GM18526 (cell line): ENCODE data around the gene NDUFAB1.

ENCODE experiments used
- POLR2A ChIP-seq: IDR thresholded peaks from 3 replicates; pipeline ENCODE4 v1.6.1; 2011; ENCODE audit not compliant: insufficient read length; ENCODE audit errors: extremely low read depth

NDUFAB1 gene

DNA sequence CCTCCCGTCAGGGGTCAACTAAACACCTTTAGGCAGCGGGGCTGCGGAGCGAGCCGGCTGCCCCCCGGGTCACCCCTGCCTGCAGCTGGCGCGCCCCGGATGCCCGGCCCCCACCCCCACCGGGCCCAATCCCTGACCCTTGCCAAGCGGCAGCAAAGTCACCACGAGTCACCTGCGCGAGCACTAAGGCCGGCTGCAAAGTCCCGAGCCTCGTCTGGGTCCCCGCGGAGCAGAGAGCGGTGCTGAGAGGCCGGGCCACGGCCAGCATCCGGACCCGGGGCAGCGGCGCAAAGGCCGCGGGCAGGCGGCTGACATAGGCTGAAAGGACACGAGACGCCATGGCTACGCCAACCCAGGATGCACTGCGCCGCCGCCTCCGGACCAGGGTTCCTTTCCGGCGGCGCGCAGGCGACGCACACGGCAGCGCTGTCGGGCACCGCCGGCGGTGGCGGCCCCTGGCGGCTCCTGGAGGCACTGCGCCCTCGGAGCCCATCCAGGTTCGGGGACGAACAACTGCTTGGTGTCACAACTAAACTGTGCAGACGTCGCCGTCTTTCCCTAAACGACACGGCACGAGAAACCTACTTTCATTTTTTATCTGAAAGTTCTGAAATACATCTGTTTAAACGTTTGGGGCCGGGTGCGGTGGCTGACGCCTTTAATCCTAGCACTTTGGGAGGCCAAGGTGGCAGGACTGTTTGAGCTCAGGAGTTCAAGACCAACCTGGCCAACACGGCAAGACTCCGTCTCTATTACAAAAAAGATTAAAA, at the start of gene NDUFAB1:
TSS of gene NDUFAB1 (minus strand) at position 366 of the 770 bp plus-strand sequence. CDS start at position 340, 26 bp downstream.
- peak; percentile 81 for TF ChIP-seq POLR2A

DNA sequence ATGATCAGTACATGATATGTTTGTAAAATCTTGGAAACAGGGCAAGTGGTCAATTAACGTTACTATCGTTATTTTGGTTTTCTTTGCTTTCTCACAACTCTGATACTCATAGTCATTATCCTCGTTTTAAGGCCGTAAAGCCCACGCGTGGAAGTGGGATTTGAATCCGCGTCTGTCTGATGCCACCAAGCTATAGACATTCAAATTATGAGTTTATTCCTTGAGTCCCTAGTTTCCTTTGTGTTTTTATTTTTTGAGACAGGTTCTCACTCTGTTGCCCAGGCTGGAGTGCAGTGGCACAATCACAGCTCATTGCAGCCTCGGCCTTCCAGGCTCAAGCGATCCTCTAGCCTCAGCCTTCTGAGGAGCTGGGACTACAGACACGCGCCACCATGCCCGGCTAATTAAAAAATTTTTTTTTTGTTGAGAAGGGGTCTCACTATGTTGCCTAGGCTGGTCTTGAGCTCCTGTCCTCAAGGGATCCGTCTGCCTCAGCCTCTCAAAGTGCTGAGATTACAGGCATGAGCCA, 46.2 kb upstream of the NDUFAB1 start:
- TF ChIP-seq POLR2A: no peak

GRCh38 chr16:23640931-23641765, 45.0 kb upstream of the NDUFAB1 start, which contains the start of the genes DCTN5 and PALB2:
DCTN5 (plus strand) TSS chr16:23641466; CDS start chr16:23641543, 77 bp downstream.
PALB2 (minus strand) TSS chr16:23641310; CDS start chr16:23641157, 153 bp downstream.
- TF ChIP-seq POLR2A: peak; percentile 81

DNA sequence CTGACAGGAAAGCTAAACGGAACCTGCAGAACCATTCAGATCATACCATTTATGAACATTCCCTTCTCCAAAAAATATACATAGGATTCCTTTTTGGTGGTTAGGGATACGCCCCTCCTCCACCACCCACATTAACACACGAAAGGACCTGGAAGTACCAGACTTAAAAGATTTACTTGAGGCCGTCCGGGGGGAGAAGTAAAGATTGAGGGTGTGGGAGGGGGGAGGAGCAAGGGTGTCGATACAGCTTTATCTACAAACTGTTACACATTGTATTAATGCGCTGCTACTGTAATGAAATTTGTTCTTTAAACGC, 44.5 kb upstream of the NDUFAB1 start:
- no peak for TF ChIP-seq POLR2A

DNA sequence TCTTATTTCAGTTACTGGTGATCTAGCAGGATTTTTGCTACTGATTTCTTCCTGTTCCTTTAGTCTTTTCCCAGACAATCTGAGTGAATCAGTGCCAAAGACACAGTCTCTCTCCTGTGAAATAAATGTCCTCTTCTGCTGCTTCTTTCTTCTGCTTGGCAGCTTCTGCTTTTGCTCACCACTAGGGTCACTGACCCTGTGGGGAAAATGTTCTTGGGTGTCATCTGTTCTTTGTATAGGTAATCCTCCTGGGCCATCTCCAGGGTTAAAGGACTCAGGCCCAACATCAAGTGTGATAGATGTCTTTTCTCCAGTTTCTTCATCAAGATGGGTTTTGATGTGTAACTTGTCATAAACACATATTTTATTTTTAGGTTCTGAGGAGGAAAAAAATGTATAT, 39.8 kb upstream of the NDUFAB1 start:
- no peak for TF ChIP-seq POLR2A

DNA sequence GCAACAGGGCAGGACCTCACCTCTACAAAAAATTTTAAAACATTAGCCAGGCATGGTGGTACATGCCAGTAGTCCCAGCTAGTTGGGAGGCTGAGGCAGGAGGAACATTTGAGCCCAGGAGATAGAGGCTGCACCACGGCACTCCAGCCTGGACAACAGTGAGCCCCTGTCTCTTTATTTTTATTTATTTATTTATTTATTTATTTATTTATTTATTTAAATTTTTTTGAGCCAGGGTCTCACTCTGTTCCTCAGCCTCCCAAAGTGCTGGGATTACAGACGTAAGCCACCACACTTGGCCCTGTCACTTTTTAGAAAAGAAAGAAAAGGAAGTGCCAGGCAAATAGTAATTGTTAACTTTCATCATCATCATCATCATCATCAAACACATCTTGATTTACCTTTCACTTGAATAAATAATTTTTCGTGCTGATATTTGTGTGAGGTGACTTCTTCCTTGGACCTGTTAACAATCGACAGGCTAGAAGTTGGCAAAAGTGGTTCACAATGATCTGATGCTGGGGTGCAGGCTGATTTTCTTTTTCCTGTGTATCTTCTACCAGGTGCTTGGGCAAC, 38.4 kb upstream of the NDUFAB1 start:
- no peak for TF ChIP-seq POLR2A

DNA sequence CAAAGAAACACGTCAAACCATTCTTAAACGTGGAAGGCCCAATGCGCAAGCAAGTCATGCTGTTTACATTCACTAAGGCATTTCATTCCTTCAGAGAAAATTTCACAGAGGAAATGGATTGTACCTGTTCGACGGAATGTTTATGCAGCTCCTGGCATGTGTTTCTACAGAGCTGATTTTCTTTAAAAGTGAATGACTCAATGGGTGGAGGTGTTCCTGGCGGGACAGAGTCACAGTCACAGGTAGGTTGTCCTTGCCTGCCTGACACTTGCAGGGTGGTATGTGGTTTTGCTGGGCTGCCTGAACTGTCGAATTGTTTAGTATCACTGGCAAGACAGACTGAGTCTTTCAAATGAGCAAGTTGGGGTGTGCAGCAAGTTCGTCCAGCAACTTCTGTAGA, 33.4 kb upstream of the NDUFAB1 start:
- TF ChIP-seq POLR2A: no peak

DNA sequence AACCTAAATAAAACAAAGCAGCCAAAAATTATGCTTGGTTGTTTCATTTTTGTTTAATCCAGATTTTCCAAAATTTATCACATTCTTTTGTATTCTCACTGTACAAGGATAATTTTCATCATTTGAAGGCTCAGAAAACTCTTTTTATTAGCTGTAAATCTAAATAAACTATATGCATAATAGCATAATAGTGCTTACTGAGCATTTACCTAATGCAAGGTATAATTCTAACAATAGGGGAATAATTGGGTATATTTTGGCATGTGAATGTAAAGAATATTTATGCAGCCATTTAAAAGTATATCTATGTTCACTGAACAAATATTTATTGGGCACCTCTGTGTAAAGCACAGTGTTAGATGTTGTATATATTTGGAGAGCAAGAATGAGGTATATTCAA, 28.0 kb upstream of the NDUFAB1 start:
- TF ChIP-seq POLR2A: no peak

- no peak for TF ChIP-seq POLR2A
Observed at GRCh38 chr16:23615805-23616204, 19.7 kb upstream of the NDUFAB1 start.

DNA sequence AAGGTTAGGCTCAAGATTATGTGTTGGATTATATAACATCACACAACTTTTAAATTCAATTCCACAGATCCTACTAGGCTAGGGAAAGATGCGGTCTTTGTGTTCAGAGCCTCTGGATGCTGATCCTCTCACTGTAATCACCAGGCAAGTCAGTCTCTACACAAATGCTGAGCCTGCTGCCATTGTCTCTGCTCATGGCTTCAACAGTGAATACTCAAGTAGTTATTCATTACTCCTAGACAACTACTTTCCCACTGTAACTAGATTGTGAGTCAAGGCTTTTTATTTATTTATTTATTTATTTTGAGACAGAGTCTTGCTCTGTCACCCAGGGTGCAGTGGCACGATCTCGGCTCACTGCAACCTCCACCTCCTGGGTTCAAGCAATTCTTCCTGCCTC, 15.8 kb upstream of the NDUFAB1 start:
- no peak for TF ChIP-seq POLR2A

GRCh38 chr16:23609929-23610328, 13.8 kb upstream of the NDUFAB1 start:
- TF ChIP-seq POLR2A: no peak

DNA sequence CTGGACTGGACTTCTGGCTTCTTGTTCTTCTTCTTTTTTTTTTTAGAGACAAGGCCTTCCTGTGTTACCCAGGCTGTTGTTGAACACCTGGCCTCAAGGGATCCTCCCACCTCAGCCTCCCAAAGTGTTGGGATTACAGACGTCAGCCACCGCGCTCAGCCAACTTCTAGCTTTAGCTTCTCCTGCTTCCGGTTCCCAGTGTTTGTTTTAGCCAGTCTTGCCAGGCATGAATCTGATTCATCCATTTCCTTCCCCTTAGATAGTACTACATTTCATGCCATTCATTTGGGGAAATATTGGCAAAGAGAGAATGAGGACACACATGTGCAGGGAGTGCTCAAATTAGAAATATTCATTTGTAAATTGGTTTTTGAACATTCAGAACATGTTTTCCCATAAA, 12.1 kb upstream of the NDUFAB1 start:
- TF ChIP-seq POLR2A: no peak

- no peak for TF ChIP-seq POLR2A
Observed at GRCh38 chr16:23607726-23608125, 11.6 kb upstream of the NDUFAB1 start.

- TF ChIP-seq POLR2A: no peak
Observed at GRCh38 chr16:23597003-23597756, 1.1 kb upstream of the NDUFAB1 start.

- TF ChIP-seq POLR2A: no peak
Observed at GRCh38 chr16:23595246-23595950, 718 bp downstream of the NDUFAB1 start.

- TF ChIP-seq POLR2A: no peak
Observed at GRCh38 chr16:23594186-23594585, 1.9 kb downstream of the NDUFAB1 start.
